ENCODE data around the gene SELENOM. TPM values are rescaled to one million over a fixed set of nuclear protein-coding genes. Genes with fewer than 3 reads are reported as not detected.

The SELENOM gene
- total RNA-seq, 1 experiment from 2014 or later = 2.0 TPM

- Mint-ChIP-seq H3K27me3 (ENCODE audit: insufficient read depth, unreplicated experiment) (no peaks in the 10 kb centered on the region), H3K4me1 (ENCODE audit: low read depth, unreplicated experiment) (peaks cover 18% of the 10 kb centered on the region), H3K4me3 (ENCODE audit: unreplicated experiment) (no peak overlapping the region), H3K9me3 (ENCODE audit: unreplicated experiment) (no peaks in the 10 kb centered on the region), H3K27ac (ENCODE audit: unreplicated experiment) (no peak overlapping the region), H3K36me3 (ENCODE audit: insufficient read depth, unreplicated experiment) (peaks cover 34% of the 10 kb centered on the region)
- Histone ChIP-seq H3K36me3 (ENCODE audit: control insufficient read depth, insufficient read depth, low read length) (peaks cover 1% of the 10 kb centered on the region), H3K4me1 (peaks cover 23% of the 10 kb centered on the region), H3K27me3 (replicated peaks; ENCODE audit: control insufficient read depth, insufficient read depth, low read length) (no peaks in the 10 kb centered on the region), H3K9me3 (no peaks in the 10 kb centered on the region), H3K4me3 (ENCODE audit: low read depth, low read length) (no peak overlapping the region)
- intact Hi-C loops (cut with micrococcal nuclease; ENCODE audit: unreplicated experiment) = no loop called here
- no peak for DNase-seq
- ChIA-PET CTCF (no interaction called here), POLR2A (no interaction called here)
- no peak for TF ChIP-seq CTCF (IDR thresholded peaks at IDR 0.05; ENCODE audit: insufficient read depth in 1 of 2, low read depth in 1 of 2, low read length in 1 of 2, severe bottlenecking in 1 of 2, unreplicated experiment in 1 of 2)
- BruUV-seq (replicated peaks) = no TSS peak
These were observed 22.4 kb downstream of the SELENOM start for GRCh38 chr22:31084811-31085492.

- Histone ChIP-seq H3K9me3 (no peaks in the 10 kb centered on the region), H3K4me1 (peaks cover 31% of the 10 kb centered on the region), H3K4me3 (ENCODE audit: low read depth, low read length) (no peak overlapping the region), H3K36me3 (ENCODE audit: control insufficient read depth, insufficient read depth, low read length) (peaks cover 1% of the 10 kb centered on the region), H3K27me3 (replicated peaks; ENCODE audit: control insufficient read depth, insufficient read depth, low read length) (no peaks in the 10 kb centered on the region)
- Mint-ChIP-seq H3K9me3 (ENCODE audit: unreplicated experiment) (no peaks in the 10 kb centered on the region), H3K4me1 (ENCODE audit: low read depth, unreplicated experiment) (peaks cover 19% of the 10 kb centered on the region), H3K27ac (ENCODE audit: unreplicated experiment) (no peak overlapping the region), H3K27me3 (ENCODE audit: insufficient read depth, unreplicated experiment) (no peaks in the 10 kb centered on the region), H3K36me3 (ENCODE audit: insufficient read depth, unreplicated experiment) (peaks cover 39% of the 10 kb centered on the region), H3K4me3 (ENCODE audit: unreplicated experiment) (no peak overlapping the region)
- DNase-seq = no peak
- ChIA-PET POLR2A (no interaction called here), CTCF (no interaction called here)
- TF ChIP-seq CTCF (IDR thresholded peaks at IDR 0.05; ENCODE audit: insufficient read depth in 1 of 2, low read depth in 1 of 2, low read length in 1 of 2, severe bottlenecking in 1 of 2, unreplicated experiment in 1 of 2) = no peak
- intact Hi-C loops (cut with micrococcal nuclease; ENCODE audit: unreplicated experiment) = no loop called here
- no TSS peak for BruUV-seq (replicated peaks)
These were observed 23.2 kb downstream of the SELENOM start for GRCh38 chr22:31083923-31084810.

- ChIA-PET CTCF (interaction anchor here (1.6 to 3.5 kb wide), 2 partner anchors 20 to 114 kb away, joined by 12 to 29 read pairs; partner anchors contain the start of genes MORC2 and TUG1), POLR2A (interaction anchor here (1.1 kb wide), 1 partner anchor 114 kb away, joined by 5 read pairs; the partner anchor contains the start of gene TUG1)
- no peak for DNase-seq
- H3K36me3 Mint-ChIP-seq (ENCODE audit: insufficient read depth, unreplicated experiment) = peaks cover 40% of the 10 kb centered on the region
- H3K4me1 Mint-ChIP-seq (ENCODE audit: low read depth, unreplicated experiment) = peaks cover 27% of the 10 kb centered on the region
- no peak overlapping the region for H3K4me3 ChIP-seq (ENCODE audit: low read depth, low read length)
- no peak overlapping the region for H3K4me3 Mint-ChIP-seq (ENCODE audit: unreplicated experiment)
- TF ChIP-seq CTCF (IDR thresholded peaks at IDR 0.05; ENCODE audit: insufficient read depth in 1 of 2, low read depth in 1 of 2, low read length in 1 of 2, severe bottlenecking in 1 of 2, unreplicated experiment in 1 of 2) = no peak
- H3K27me3 ChIP-seq (replicated peaks; ENCODE audit: control insufficient read depth, insufficient read depth, low read length) = no peaks in the 10 kb centered on the region
- H3K9me3 Mint-ChIP-seq (ENCODE audit: unreplicated experiment) = no peaks in the 10 kb centered on the region
- BruUV-seq (replicated peaks) = no TSS peak
- H3K27ac Mint-ChIP-seq (ENCODE audit: unreplicated experiment) = no peak overlapping the region
- no peaks in the 10 kb centered on the region for H3K27me3 Mint-ChIP-seq (ENCODE audit: insufficient read depth, unreplicated experiment)
- H3K36me3 ChIP-seq (ENCODE audit: control insufficient read depth, insufficient read depth, low read length) = peaks cover 1% of the 10 kb centered on the region
- no peaks in the 10 kb centered on the region for H3K9me3 ChIP-seq
- H3K4me1 ChIP-seq = peaks cover 38% of the 10 kb centered on the region
- intact Hi-C loops (cut with micrococcal nuclease; ENCODE audit: unreplicated experiment) = no loop called here
These were observed 24.0 kb downstream of the SELENOM start for GRCh38 chr22:31083377-31083768.
